ENCODE measurements around the gene PRR14L. TPM values are rescaled to one million over a fixed set of nuclear protein-coding genes. Genes with fewer than 3 reads are reported as not detected.

PRR14L gene
- total and polyA plus RNA-seq, 4 donors, result 4.5 to 20.2 (median 13.4) TPM

GRCh38 chr22:31637891-31638618, 111.9 kb downstream of the PRR14L start:
- TF ChIP-seq RXRA (IDR thresholded peaks at IDR 0.05) (no peak), SP1 (IDR thresholded peaks at IDR 0.05) (no peak)
- Histone ChIP-seq H3K27ac (ENCODE audit: low read depth in 1 of 2, low read length in 2 of 2) (peak overlapping the region; percentile 66 to 83), H3K9me3 (ENCODE audit: control insufficient read depth in 4 of 4, low read length in 3 of 4) (no peaks in the 10 kb centered on the region), H3K4me3 (ENCODE audit: low read depth in 1 of 3, low read length in 3 of 3) (peak overlapping the region in 1 of 3 donors; percentile 0), H3K36me3 (ENCODE audit: control insufficient read depth in 4 of 4, insufficient read depth in 3 of 4, low read depth in 1 of 4, low read length in 3 of 4) (peaks cover 0 to 2% (median 0%) of the 10 kb centered on the region in 4 donors), H3K4me1 (ENCODE audit: control insufficient read depth in 4 of 4, insufficient read depth in 4 of 4, low read length in 3 of 4) (peaks cover 4 to 22% (median 8%) of the 10 kb centered on the region in 4 donors), H3K9ac (ENCODE audit: low read depth in 1 of 2, low read length in 2 of 2) (peak overlapping the region in 1 of 2 donors; percentile 40), H3K27me3 (ENCODE audit: control insufficient read depth in 4 of 4, insufficient read depth in 4 of 4, low read length in 3 of 4) (no peaks in the 10 kb centered on the region)
- DNase-seq (ENCODE audit: low spot score), result peak; percentile 33
- WGBS, result 75% methylated on average over 15 of the region's 15 CpGs

DNA sequence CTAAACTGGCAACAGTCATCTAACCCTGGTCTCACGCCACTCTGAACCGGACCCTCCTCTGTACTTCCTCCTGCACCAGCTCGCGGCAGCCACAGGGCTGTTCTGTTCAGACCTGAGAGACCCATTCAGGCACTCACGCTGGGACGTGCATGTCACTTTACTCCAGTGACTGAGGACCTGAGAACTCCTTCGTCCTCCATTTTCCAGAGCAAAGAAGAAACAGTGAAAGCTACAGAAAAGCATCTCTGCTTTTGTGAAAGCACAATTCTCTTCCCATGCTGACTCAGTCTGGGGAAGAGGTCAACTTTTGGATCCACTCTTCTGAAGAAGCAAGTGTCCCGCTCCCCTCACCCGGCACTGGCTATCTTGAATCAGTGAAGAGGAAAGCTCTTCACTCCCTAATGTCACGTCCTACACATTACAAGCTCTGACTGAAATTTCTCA, 112.5 kb downstream of the PRR14L start:
- H3K27me3 ChIP-seq (ENCODE audit: control insufficient read depth in 4 of 4, insufficient read depth in 4 of 4, low read length in 3 of 4), result no peaks in the 10 kb centered on the region
- no peak overlapping the region for H3K4me3 ChIP-seq (ENCODE audit: low read depth in 1 of 3, low read length in 3 of 3)
- H3K9me3 ChIP-seq (ENCODE audit: control insufficient read depth in 4 of 4, low read length in 3 of 4), result no peaks in the 10 kb centered on the region
- H3K9ac ChIP-seq (ENCODE audit: low read depth in 1 of 2, low read length in 2 of 2), result no peak overlapping the region
- WGBS, result 77% methylated on average over 10 of the region's 10 CpGs
- TF ChIP-seq YY1 (IDR thresholded peaks at IDR 0.05) (no peak), RXRA (IDR thresholded peaks at IDR 0.05) (no peak), NR2F2 (IDR thresholded peaks at IDR 0.05) (no peak)
- H3K27ac ChIP-seq (ENCODE audit: low read depth in 1 of 2, low read length in 2 of 2), result peak overlapping the region; percentile 66 to 83
- peaks cover 0 to under 1% (median 0%) of the 10 kb centered on the region in 4 donors for H3K36me3 ChIP-seq (ENCODE audit: control insufficient read depth in 4 of 4, insufficient read depth in 3 of 4, low read depth in 1 of 4, low read length in 3 of 4)
- H3K4me1 ChIP-seq (ENCODE audit: control insufficient read depth in 4 of 4, insufficient read depth in 4 of 4, low read length in 3 of 4), result peaks cover 4 to 22% (median 8%) of the 10 kb centered on the region in 4 donors
- DNase-seq (ENCODE audit: low spot score), result peak; percentile 34

DNA sequence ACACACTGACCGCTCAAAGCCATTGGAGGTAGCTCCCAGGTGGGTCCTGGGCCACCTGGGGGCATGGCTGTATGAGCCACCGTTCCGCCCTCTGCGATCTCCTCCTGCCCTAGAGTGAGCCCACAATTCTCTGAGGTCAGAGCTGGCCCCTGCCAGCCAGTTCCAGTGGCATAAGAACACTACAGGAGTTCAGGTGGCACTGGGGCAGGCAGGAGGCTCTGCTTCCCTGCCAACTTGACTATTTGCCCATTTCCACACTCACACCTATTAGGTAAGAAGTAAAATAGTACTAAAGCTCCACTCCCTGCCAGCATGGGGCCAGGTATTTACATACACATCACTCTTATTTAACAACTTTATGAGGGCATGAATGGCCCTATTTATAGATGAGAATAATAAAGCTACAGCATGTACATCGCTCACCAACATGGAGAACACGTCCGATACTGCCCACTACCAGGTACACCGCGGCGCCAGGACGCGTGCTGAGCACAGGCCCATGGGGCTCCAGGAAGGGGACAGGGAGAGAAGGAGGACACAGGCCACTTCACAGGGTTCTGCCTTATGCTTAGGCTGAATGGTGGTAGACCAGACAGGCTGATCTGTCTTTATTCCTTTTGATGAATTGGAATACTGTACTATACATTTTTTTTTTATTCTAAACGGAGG, 114.2 kb downstream of the PRR14L start:
- no peak for DNase-seq (ENCODE audit: low spot score)
- Histone ChIP-seq H3K9ac (ENCODE audit: low read depth in 1 of 2, low read length in 2 of 2) (no peak overlapping the region), H3K27ac (ENCODE audit: low read depth in 1 of 2, low read length in 2 of 2) (peak overlapping the region; percentile 54 to 62), H3K4me1 (ENCODE audit: control insufficient read depth in 4 of 4, insufficient read depth in 4 of 4, low read length in 3 of 4) (peaks cover 4 to 26% (median 12%) of the 10 kb centered on the region in 4 donors), H3K9me3 (ENCODE audit: control insufficient read depth in 4 of 4, low read length in 3 of 4) (no peaks in the 10 kb centered on the region), H3K36me3 (ENCODE audit: control insufficient read depth in 4 of 4, insufficient read depth in 3 of 4, low read depth in 1 of 4, low read length in 3 of 4) (no peaks in the 10 kb centered on the region), H3K27me3 (ENCODE audit: control insufficient read depth in 4 of 4, insufficient read depth in 4 of 4, low read length in 3 of 4) (no peaks in the 10 kb centered on the region), H3K4me3 (ENCODE audit: low read depth in 1 of 3, low read length in 3 of 3) (no peak overlapping the region)
- WGBS, result 82% methylated on average over 13 of the region's 13 CpGs
- TF ChIP-seq ATF3 (IDR thresholded peaks at IDR 0.05) (no peak), REST (IDR thresholded peaks at IDR 0.05) (no peak), TAF1 (conservative IDR thresholded peaks at IDR 0.05) (no peak), JUND (IDR thresholded peaks at IDR 0.05) (no peak), HNF4A (conservative IDR thresholded peaks at IDR 0.05) (peak; percentile 48), SP1 (IDR thresholded peaks at IDR 0.05) (peak; percentile 64), NR2F2 (IDR thresholded peaks at IDR 0.05) (no peak), GABPA (IDR thresholded peaks at IDR 0.05 in 1 of 2, conservative IDR thresholded peaks at IDR 0.05 in 1 of 2) (no peak), HNF4G (IDR thresholded peaks at IDR 0.05) (no peak), RXRA (IDR thresholded peaks at IDR 0.05) (peak; percentile 73 to 74), RAD21 (IDR thresholded peaks at IDR 0.05) (peak in 1 of 2 donors; percentile 30), MAX (IDR thresholded peaks at IDR 0.05) (peak; percentile 39), FOXA2 (IDR thresholded peaks at IDR 0.05) (peak; percentile 63), EGR1 (IDR thresholded peaks at IDR 0.05; ENCODE audit: low read depth in 2 of 2) (no peak), ZBTB33 (IDR thresholded peaks at IDR 0.05) (no peak), YY1 (IDR thresholded peaks at IDR 0.05) (no peak), FOXA1 (IDR thresholded peaks at IDR 0.05) (peak; percentile 23)
- TF ChIP-seq, protein P1, sequence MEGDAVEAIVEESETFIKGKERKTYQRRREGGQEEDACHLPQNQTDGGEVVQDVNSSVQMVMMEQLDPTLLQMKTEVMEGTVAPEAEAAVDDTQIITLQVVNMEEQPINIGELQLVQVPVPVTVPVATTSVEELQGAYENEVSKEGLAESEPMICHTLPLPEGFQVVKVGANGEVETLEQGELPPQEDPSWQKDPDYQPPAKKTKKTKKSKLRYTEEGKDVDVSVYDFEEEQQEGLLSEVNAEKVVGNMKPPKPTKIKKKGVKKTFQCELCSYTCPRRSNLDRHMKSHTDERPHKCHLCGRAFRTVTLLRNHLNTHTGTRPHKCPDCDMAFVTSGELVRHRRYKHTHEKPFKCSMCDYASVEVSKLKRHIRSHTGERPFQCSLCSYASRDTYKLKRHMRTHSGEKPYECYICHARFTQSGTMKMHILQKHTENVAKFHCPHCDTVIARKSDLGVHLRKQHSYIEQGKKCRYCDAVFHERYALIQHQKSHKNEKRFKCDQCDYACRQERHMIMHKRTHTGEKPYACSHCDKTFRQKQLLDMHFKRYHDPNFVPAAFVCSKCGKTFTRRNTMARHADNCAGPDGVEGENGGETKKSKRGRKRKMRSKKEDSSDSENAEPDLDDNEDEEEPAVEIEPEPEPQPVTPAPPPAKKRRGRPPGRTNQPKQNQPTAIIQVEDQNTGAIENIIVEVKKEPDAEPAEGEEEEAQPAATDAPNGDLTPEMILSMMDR (IDR thresholded peaks at IDR 0.05; ENCODE audit: low read depth, low read length, missing input control), result no peak
